Measurements from ENCODE around the gene TACR2. TPM values are rescaled to one million over a fixed set of nuclear protein-coding genes. Genes with fewer than 3 reads are reported as not detected.

TACR2 gene
- polyA plus RNA-seq, 2 of the 4 experiments (the other 2 are of a cell fraction): 0.09 to 0.16 TPM

GRCh38 chr10:69455006-69455763 is 38.5 kb upstream of the TACR2 start:
- no peak overlapping the region for H3K4me3 ChIP-seq
- ATAC-seq (no peak), FAIRE-seq (no peak), DNase-seq (ENCODE audit: low read depth in 1 of 2, low spot score in 1 of 2) (no peak)
- no peaks in the 10 kb centered on the region for H3K9me3 ChIP-seq
- 86% methylated on average over 10 of the region's 10 CpGs for WGBS (ENCODE audit: missing lambda C conversion rate)
- H3K27ac ChIP-seq: no peak overlapping the region
- TF ChIP-seq GATA3 (IDR thresholded peaks at IDR 0.05; ENCODE audit: borderline replicate concordance): no peak
- TF ChIP-seq ESRRA (IDR thresholded peaks at IDR 0.05; ENCODE audit: borderline replicate concordance, low read length): no peak
- no peak for TF ChIP-seq KDM5A (IDR thresholded peaks at IDR 0.05)
- TF ChIP-seq NFE2L2 (conservative IDR thresholded peaks at IDR 0.05; ENCODE audit: low read length): no peak
- no peak for TF ChIP-seq ZNF302 (CRISPR knock-in tag; IDR thresholded peaks at IDR 0.05)
- no peak for TF ChIP-seq ZC3H11A (IDR thresholded peaks at IDR 0.05)
- no peak for TF ChIP-seq ATOH8 (CRISPR knock-in tag; IDR thresholded peaks at IDR 0.05; ENCODE audit: low read depth)
- TF ChIP-seq CTCF (IDR thresholded peaks at IDR 0.05): no peak
- TF ChIP-seq EHF (CRISPR knock-in tag; IDR thresholded peaks at IDR 0.05): no peak
- no peak for TF ChIP-seq JUNB (IDR thresholded peaks at IDR 0.05)
- no peak for TF ChIP-seq BCL3 (IDR thresholded peaks at IDR 0.05)
- TF ChIP-seq FOSB (CRISPR knock-in tag; IDR thresholded peaks at IDR 0.05): no peak
- TF ChIP-seq POLR2A (IDR thresholded peaks at IDR 0.05; ENCODE audit: low read length): no peak
- no peak for TF ChIP-seq KDM1A (IDR thresholded peaks at IDR 0.05; ENCODE audit: low read depth)
- TF ChIP-seq CBX8 (IDR thresholded peaks at IDR 0.05): no peak
- no peak for TF ChIP-seq POLR2AphosphoS2 (conservative IDR thresholded peaks at IDR 0.05; ENCODE audit: low read length)
- TF ChIP-seq REST (IDR thresholded peaks at IDR 0.05): no peak
- peaks cover 71% of the 10 kb centered on the region for H3K4me1 ChIP-seq
- ChIA-PET POLR2A (no interaction called here), CTCF (interaction anchor here (0.6 to 2.9 kb wide), 12 partner anchors 10 to 281 kb away, joined by 3 to 10 read pairs (median 4); partner anchors contain the start of gene TACR2)
- H3K4me2 ChIP-seq: no peak overlapping the region

GRCh38 chr10:69453795-69454194 is 37.1 kb upstream of the TACR2 start:
- ATAC-seq (no peak), FAIRE-seq (no peak), DNase-seq (ENCODE audit: low read depth in 1 of 2, low spot score in 1 of 2) (no peak)
- CTCF ChIA-PET: interaction anchor here (0.8 to 2.3 kb wide), 5 partner anchors 11 to 54 kb away, joined by 3 to 14 read pairs (median 7); no protein-coding TSS in a partner anchor
- no peaks in the 10 kb centered on the region for H3K9me3 ChIP-seq
- POLR2A ChIA-PET: no interaction called here
- TF ChIP-seq PBX3 (IDR thresholded peaks at IDR 0.05): no peak
- no peak for TF ChIP-seq RNF2 (IDR thresholded peaks at IDR 0.05; ENCODE audit: borderline replicate concordance, low read depth)
- TF ChIP-seq CBX2 (IDR thresholded peaks at IDR 0.05; ENCODE audit: borderline replicate concordance, low read depth): no peak
- no peak for TF ChIP-seq ZSCAN20 (CRISPR knock-in tag; IDR thresholded peaks at IDR 0.05)
- TF ChIP-seq KDM5A (IDR thresholded peaks at IDR 0.05): no peak
- TF ChIP-seq FOXS1 (CRISPR knock-in tag; IDR thresholded peaks at IDR 0.05): no peak
- H3K4me1 ChIP-seq: peaks cover 75% of the 10 kb centered on the region
- H3K27ac ChIP-seq: peak overlapping the region in 1 of 2 experiments; percentile 92; a peak in 1 of 6 replicates
- H3K4me2 ChIP-seq: peak overlapping the region; percentile 87
- no peak overlapping the region for H3K4me3 ChIP-seq
